ENCODE measurements around the gene ADAMTSL1. TPM values are rescaled to one million over a fixed set of nuclear protein-coding genes. Genes with fewer than 3 reads are reported as not detected.

Gene ADAMTSL1
- polyA plus RNA-seq, 1 experiment: 17.2 TPM

DNA sequence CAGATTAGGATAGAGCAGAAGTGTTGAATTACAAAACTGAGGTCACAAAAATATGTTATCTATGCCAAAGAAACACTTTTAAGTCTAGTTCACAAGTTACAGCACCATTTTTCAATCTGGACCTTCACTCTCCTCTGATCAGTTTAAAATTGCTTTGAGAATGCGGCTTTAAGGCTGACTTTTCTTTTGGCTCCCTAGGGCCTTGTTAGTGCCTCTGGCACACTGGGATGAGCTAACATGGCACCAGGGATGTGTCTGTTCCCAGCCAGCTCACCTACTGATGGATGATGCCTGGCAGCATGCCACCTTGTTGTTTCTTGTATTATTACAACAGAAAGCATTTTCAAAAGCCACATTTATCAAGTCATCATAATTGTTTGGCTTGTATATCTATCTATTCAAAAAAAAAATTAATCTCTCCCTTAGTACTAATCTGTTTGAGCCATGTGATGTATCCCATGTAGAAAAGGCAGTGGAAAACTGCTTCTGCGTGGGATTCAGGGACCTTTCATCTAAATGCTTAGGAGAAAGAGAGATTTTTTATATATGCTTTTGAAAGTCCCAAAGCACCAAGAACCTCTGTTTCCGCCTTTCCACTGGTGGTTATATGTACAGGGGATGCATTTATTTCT, 46.6 kb downstream of the ADAMTSL1 start:
- Histone ChIP-seq H3K36me3 (ENCODE audit: control insufficient read depth, insufficient read depth, low read length) (no peaks in the 10 kb centered on the region), H3K27me3 (ENCODE audit: control insufficient read depth, insufficient read depth, low read length) (no peaks in the 10 kb centered on the region), H3K4me3 (ENCODE audit: low read depth, low read length) (no peak overlapping the region)
- ChIA-PET POLR2A (no interaction called here), CTCF (no interaction called here)
- no peak for DNase-seq (ENCODE audit: low read depth)
- TF ChIP-seq, protein P1, sequence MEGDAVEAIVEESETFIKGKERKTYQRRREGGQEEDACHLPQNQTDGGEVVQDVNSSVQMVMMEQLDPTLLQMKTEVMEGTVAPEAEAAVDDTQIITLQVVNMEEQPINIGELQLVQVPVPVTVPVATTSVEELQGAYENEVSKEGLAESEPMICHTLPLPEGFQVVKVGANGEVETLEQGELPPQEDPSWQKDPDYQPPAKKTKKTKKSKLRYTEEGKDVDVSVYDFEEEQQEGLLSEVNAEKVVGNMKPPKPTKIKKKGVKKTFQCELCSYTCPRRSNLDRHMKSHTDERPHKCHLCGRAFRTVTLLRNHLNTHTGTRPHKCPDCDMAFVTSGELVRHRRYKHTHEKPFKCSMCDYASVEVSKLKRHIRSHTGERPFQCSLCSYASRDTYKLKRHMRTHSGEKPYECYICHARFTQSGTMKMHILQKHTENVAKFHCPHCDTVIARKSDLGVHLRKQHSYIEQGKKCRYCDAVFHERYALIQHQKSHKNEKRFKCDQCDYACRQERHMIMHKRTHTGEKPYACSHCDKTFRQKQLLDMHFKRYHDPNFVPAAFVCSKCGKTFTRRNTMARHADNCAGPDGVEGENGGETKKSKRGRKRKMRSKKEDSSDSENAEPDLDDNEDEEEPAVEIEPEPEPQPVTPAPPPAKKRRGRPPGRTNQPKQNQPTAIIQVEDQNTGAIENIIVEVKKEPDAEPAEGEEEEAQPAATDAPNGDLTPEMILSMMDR (IDR thresholded peaks at IDR 0.05; ENCODE audit: insufficient read depth, low read depth, low read length): no peak

- Histone ChIP-seq H3K27me3 (ENCODE audit: control insufficient read depth, insufficient read depth, low read length) (no peaks in the 10 kb centered on the region), H3K4me3 (ENCODE audit: low read depth, low read length) (no peak overlapping the region), H3K36me3 (ENCODE audit: control insufficient read depth, insufficient read depth, low read length) (no peaks in the 10 kb centered on the region)
- CTCF ChIA-PET: no interaction called here
- TF ChIP-seq, protein P1 (IDR thresholded peaks at IDR 0.05; ENCODE audit: insufficient read depth, low read depth, low read length): no peak
- DNase-seq (ENCODE audit: low read depth): no peak
- POLR2A ChIA-PET: no interaction called here
Measured at GRCh38 chr9:18526685-18527084, 52.7 kb downstream of the ADAMTSL1 start.

DNA sequence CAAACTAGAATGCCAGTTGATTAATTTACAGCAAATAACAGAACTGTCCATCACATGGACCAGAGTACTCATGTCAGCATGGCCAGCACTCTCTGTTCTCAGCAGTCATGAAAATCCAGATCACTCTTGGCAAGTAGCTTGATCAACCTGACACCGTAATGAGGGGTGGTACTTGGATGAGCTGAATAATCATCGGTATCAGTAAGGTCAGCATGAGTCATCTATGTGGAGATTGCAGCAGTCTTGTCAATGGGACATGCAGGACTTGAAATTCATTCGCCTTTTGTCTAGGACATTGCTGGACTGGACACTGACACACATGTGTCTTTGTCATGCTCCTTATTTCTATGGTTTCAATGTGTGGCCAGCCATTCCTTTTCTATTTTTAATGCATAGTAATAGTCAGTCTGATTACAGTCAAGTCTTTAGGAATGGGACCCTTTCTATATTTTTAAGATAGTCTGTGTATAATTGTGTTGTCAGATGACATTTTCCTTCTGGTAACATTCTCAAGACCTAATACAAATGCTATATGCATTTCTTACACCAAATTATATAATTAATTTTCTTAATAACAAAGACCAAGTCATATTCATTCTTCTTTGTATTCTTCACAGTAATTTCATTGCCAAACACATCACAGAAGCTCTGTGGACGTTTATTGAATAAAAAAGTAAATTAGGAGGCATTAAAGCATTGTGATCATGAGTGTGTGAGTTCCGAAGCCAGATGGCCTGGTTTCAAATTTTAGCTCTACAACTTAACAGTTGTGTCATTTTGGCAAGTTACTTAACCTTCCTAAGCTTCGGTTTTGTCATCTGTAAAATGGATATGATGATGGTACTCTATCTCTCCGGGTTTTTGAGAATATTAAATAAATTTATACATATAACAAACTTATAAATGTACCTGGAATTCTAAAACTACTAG, 57.4 kb downstream of the ADAMTSL1 start:
- Histone ChIP-seq H3K4me3 (ENCODE audit: low read depth, low read length) (no peak overlapping the region), H3K36me3 (ENCODE audit: control insufficient read depth, insufficient read depth, low read length) (no peaks in the 10 kb centered on the region; the same call in 1 of the 2 replicates), H3K27me3 (ENCODE audit: control insufficient read depth, insufficient read depth, low read length) (no peaks in the 10 kb centered on the region)
- CTCF ChIA-PET: interaction anchor here (1.1 to 1.6 kb wide), 3 partner anchors 9 to 13 kb away, joined by 3 read pairs; no protein-coding TSS in a partner anchor
- no peak for DNase-seq (ENCODE audit: low read depth)
- TF ChIP-seq, protein P1 (IDR thresholded peaks at IDR 0.05; ENCODE audit: insufficient read depth, low read depth, low read length): no peak
- POLR2A ChIA-PET: no interaction called here

- DNase-seq (ENCODE audit: low read depth): no peak
- Histone ChIP-seq H3K4me3 (ENCODE audit: low read depth, low read length) (no peak overlapping the region), H3K36me3 (ENCODE audit: control insufficient read depth, insufficient read depth, low read length) (no peaks in the 10 kb centered on the region; the same call in 1 of the 2 replicates), H3K27me3 (ENCODE audit: control insufficient read depth, insufficient read depth, low read length) (no peaks in the 10 kb centered on the region)
- CTCF ChIA-PET: no interaction called here
- TF ChIP-seq, protein P1 (IDR thresholded peaks at IDR 0.05; ENCODE audit: insufficient read depth, low read depth, low read length): no peak
- POLR2A ChIA-PET: no interaction called here
Measured at GRCh38 chr9:18534611-18535010, 60.7 kb downstream of the ADAMTSL1 start.

GRCh38 chr9:18536554-18536953, 62.6 kb downstream of the ADAMTSL1 start:
- ChIA-PET CTCF (interaction anchor here (0.6 kb wide), 1 partner anchor 33 kb away, joined by 3 read pairs; no protein-coding TSS in a partner anchor), POLR2A (no interaction called here)
- Histone ChIP-seq H3K27me3 (ENCODE audit: control insufficient read depth, insufficient read depth, low read length) (no peaks in the 10 kb centered on the region), H3K36me3 (ENCODE audit: control insufficient read depth, insufficient read depth, low read length) (no peaks in the 10 kb centered on the region; the same call in 1 of the 2 replicates), H3K4me3 (ENCODE audit: low read depth, low read length) (no peak overlapping the region)
- TF ChIP-seq, protein P1 (IDR thresholded peaks at IDR 0.05; ENCODE audit: insufficient read depth, low read depth, low read length): no peak
- no peak for DNase-seq (ENCODE audit: low read depth)
